Activated T-helper 1 cell treated with anti-CD3 and anti-CD28 coated beads, Interleukin-12 subunit alpha, Interleukin-12 subunit beta, Interleukin-2, Interleukin-4 antibody, amounts not matched to agents 30 ng/mL and 10 ng/mL and 1 ng/mL, durations not matched to agents 14 hours and 24 hours and 36 hours (primary cell): ENCODE data around the gene ZBTB40. TPM values are rescaled to one million over a fixed set of nuclear protein-coding genes. Genes with fewer than 3 reads are reported as not detected.

Experiments
- DNase-seq: peaks from one replicate; pipeline ENCODE4 v3.0.0; 2021; ENCODE audit warnings: low spot score
- H3K27ac Mint-ChIP-seq: one replicate; pipeline ENCODE4 v1.8.0; 2021; ENCODE audit warnings: mild to moderate bottlenecking, mixed read lengths
- H3K27me3 Mint-ChIP-seq: one replicate; pipeline ENCODE4 v1.8.0; 2022; ENCODE audit warnings: mild to moderate bottlenecking, moderate library complexity, mixed read lengths; ENCODE audit not compliant: insufficient read depth
- H3K36me3 Mint-ChIP-seq: one replicate; pipeline ENCODE4 v1.8.0; 2021; ENCODE audit warnings: low read depth, mixed read lengths
- H3K4me1 Mint-ChIP-seq: one replicate; pipeline ENCODE4 v1.8.0; 2021; ENCODE audit warnings: low read depth, mixed read lengths
- H3K4me3 Mint-ChIP-seq: one replicate; pipeline ENCODE4 v1.8.0; 2021; ENCODE audit warnings: mild to moderate bottlenecking, moderate library complexity, mixed read lengths
- H3K9me3 Mint-ChIP-seq: one replicate; pipeline ENCODE4 v1.8.0; 2021; ENCODE audit warnings: mixed read lengths
- intact Hi-C: fragments of 100-400 bp; cut with micrococcal nuclease; formaldehyde crosslinking; loops from one replicate; pipeline ENCODE4 v1.15.1; 2024
- total RNA-seq: library from RNA; stranded (reverse); gene quantifications from 2 replicates; pipeline ENCODE4 v1.2.3, GENCODE V29; 2022

ZBTB40 gene
- total RNA-seq, 1 donor from 2014 or later, result 19.5 TPM

DNA sequence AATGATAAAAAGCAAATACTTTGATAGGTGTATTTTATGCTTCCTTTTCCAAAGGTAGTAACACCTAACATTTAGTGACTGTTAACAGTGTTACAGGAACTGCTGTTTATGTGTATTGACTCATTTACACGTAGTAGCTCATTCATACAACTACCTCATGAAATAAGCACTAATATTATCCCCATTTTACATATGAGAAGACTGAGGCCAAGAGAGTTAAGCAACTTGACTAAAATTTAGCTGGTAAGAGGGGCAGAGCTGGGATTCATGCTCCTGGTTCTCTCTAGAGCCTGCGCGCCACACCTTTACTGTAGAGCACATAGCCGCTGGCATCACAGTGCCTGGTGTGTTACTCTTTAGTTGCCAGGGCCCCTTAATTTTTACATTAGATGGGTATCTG is 11.3 kb downstream of the ZBTB40 start:
- DNase-seq, result no peak
- Mint-ChIP-seq H3K27ac (no peak overlapping the region), H3K4me3 (no peak overlapping the region), H3K36me3 (peaks cover 7% of the 10 kb centered on the region), H3K9me3 (no peaks in the 10 kb centered on the region), H3K4me1 (peaks cover 8% of the 10 kb centered on the region), H3K27me3 (no peaks in the 10 kb centered on the region)
- intact Hi-C loops, result no loop called here

DNA sequence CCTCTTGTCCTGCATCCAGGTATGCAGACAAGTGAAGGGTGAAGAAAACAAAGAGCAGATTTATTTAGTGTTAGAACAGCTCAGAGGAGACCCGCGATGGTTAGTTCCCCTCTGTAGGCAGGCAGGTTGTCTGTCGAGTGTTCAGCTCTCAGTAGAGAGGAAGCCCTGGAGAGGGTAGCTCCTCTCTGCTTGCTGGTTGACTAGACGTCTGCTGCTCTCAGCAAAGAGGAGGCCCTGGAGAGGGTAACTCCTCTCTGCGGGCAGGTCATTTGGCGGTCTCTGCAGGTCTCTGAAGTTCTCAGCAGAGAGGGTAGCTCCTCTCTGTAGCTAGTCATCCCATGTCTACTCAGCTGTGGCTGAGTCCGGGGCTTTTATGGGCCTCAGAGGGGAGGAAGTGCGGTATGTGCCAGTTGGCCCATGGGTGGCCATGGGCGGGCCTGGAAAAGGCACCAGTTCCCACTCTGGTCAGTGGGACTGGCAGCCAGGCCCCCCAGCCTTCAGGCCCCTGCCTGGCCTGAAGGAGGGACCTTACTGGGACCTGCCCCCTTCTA is 13.4 kb downstream of the ZBTB40 start:
- Mint-ChIP-seq H3K36me3 (peaks cover 2% of the 10 kb centered on the region), H3K27ac (no peak overlapping the region), H3K4me1 (peaks cover 11% of the 10 kb centered on the region), H3K27me3 (no peaks in the 10 kb centered on the region), H3K4me3 (no peak overlapping the region), H3K9me3 (no peaks in the 10 kb centered on the region)
- no peak for DNase-seq
- intact Hi-C loops, result no loop called here

DNA sequence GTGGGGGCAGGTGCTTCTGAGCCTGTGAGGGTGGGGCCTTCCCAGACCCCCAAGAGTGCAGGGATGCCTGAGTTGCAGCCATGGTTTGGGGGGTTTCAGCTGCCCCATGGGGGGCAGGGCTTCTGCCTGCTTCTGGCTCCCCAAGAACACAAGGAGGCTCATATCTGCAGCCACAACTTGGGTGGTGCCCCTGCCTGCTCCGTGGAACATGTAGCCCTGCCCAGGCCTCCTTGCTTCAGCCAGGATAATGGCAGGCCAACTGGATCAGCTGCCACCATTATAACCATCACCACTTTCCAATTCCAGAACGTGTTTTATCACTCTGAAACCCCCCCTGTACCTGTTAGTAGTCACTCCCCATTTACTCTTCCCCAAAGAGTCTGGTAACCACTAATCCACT is 14.0 kb downstream of the ZBTB40 start:
- H3K27ac Mint-ChIP-seq, result no peak overlapping the region
- H3K27me3 Mint-ChIP-seq, result no peaks in the 10 kb centered on the region
- H3K4me3 Mint-ChIP-seq, result no peak overlapping the region
- intact Hi-C loops, result no loop called here
- peaks cover 2% of the 10 kb centered on the region for H3K36me3 Mint-ChIP-seq
- peaks cover 14% of the 10 kb centered on the region for H3K4me1 Mint-ChIP-seq
- DNase-seq, result no peak
- no peaks in the 10 kb centered on the region for H3K9me3 Mint-ChIP-seq

DNA sequence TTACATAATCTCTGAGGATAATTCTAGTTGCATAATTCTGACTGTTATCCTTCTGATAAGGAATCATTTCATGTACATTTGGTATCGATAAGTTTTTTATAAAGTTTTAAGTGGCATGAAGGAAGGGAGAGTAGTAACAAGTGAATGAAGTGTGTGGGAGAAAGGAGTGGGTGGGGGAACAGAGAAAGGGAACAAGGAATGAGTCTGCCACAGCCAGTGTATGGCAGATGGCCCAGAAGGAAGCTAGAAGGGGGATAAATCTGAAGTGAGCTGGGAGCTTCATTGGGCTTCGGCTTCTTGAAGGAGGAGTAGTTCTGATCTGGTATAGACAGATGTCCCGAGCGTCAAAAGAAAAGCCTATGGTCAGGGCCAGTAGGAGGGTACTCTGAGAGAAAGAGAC is 18.6 kb downstream of the ZBTB40 start:
- no peak for DNase-seq
- H3K4me1 Mint-ChIP-seq, result peaks cover 6% of the 10 kb centered on the region
- H3K27me3 Mint-ChIP-seq, result no peaks in the 10 kb centered on the region
- H3K4me3 Mint-ChIP-seq, result no peak overlapping the region
- H3K27ac Mint-ChIP-seq, result no peak overlapping the region
- peaks cover 2% of the 10 kb centered on the region for H3K36me3 Mint-ChIP-seq
- no peaks in the 10 kb centered on the region for H3K9me3 Mint-ChIP-seq
- intact Hi-C loops, result no loop called here

DNA sequence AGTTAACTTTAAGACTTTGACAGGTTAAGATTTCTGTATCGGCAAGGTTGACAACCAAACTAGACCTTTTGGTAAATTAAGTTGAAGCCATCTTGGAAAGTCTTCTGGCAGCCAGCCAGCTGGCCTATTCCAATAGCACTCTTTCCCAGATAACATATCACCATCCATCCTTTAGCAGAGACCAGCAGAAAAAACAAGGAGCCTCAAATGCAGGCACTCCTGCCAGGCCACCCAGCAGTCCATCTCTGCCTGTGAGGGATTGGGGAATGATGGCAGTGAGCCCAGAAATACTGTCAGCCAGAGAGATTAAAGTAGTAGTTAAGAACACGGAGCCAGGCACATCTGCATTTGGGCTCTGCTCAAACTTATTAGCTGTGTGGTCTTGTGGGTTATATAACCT is 19.4 kb downstream of the ZBTB40 start:
- H3K27ac Mint-ChIP-seq, result no peak overlapping the region
- H3K4me3 Mint-ChIP-seq, result no peak overlapping the region
- intact Hi-C loops, result no loop called here
- H3K36me3 Mint-ChIP-seq, result peaks cover 2% of the 10 kb centered on the region
- no peak for DNase-seq
- no peaks in the 10 kb centered on the region for H3K27me3 Mint-ChIP-seq
- peaks cover 6% of the 10 kb centered on the region for H3K4me1 Mint-ChIP-seq
- H3K9me3 Mint-ChIP-seq, result no peaks in the 10 kb centered on the region

DNA sequence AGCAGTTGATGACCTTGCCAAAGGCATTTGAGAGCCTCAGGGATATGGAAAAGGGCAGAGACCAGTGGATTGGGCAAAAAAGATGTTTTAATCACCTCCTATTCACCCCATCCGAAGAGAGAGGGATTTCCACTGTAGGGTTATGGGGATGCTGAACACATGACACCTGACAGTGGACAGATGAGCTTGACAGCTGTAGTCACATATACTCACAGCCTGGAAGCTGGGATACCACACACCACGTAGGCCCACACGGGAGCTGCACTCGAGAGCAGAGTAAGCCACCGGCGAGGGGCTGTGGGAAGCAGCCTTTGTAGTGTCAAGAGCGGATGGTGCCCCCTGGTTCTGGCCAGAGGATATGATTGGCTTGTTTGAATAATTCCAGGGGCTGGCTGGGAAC is 20.0 kb downstream of the ZBTB40 start:
- Mint-ChIP-seq H3K36me3 (peaks cover 2% of the 10 kb centered on the region), H3K4me1 (peaks cover 6% of the 10 kb centered on the region), H3K9me3 (no peaks in the 10 kb centered on the region), H3K27ac (no peak overlapping the region), H3K27me3 (no peaks in the 10 kb centered on the region), H3K4me3 (no peak overlapping the region)
- intact Hi-C loops, result no loop called here
- DNase-seq, result no peak

DNA sequence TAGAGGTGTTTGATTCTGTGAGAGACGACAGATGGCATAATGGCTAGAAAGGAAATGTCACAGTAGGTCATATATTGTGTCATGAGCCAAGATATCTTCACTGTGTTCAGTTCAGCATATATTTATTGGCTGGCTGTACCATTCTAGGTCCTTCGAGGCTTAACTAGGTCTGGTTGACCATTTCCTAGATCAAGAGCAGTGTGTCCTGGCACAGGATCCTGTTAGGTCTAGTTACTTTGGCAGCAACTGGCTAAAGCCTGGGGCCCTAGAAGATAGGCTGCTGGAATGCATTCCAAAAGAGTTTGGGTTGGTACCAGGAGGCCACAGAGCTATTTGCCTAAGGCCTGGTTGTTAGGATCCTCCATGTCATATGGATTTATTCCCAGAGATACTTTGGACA is 20.9 kb downstream of the ZBTB40 start:
- H3K4me1 Mint-ChIP-seq, result peaks cover 6% of the 10 kb centered on the region
- peaks cover 2% of the 10 kb centered on the region for H3K36me3 Mint-ChIP-seq
- intact Hi-C loops, result no loop called here
- H3K4me3 Mint-ChIP-seq, result no peak overlapping the region
- H3K27ac Mint-ChIP-seq, result no peak overlapping the region
- H3K9me3 Mint-ChIP-seq, result no peaks in the 10 kb centered on the region
- no peak for DNase-seq
- H3K27me3 Mint-ChIP-seq, result no peaks in the 10 kb centered on the region

DNA sequence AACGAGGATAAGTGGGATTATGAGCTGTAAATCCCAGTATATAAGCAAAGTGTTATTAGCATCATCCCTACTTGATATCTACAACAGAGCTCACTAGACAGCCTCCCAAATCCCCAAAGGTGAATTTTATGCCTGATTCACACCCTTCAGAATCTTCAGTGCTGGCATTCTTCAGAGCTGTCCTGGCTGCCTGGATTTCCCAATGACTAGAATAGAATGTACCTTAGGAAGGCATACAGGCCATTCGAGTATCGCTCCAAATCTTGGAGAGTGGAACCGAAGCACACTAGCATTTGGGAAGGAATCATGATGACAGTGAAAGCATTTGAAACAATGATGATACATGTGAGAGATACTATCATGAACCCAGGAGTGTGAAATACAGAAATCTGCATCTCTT is 22.3 kb downstream of the ZBTB40 start:
- Mint-ChIP-seq H3K27me3 (no peaks in the 10 kb centered on the region), H3K4me1 (peaks cover 6% of the 10 kb centered on the region), H3K36me3 (peaks cover 2% of the 10 kb centered on the region), H3K4me3 (no peak overlapping the region), H3K27ac (no peak overlapping the region), H3K9me3 (no peaks in the 10 kb centered on the region)
- DNase-seq, result no peak
- intact Hi-C loops, result no loop called here

DNA sequence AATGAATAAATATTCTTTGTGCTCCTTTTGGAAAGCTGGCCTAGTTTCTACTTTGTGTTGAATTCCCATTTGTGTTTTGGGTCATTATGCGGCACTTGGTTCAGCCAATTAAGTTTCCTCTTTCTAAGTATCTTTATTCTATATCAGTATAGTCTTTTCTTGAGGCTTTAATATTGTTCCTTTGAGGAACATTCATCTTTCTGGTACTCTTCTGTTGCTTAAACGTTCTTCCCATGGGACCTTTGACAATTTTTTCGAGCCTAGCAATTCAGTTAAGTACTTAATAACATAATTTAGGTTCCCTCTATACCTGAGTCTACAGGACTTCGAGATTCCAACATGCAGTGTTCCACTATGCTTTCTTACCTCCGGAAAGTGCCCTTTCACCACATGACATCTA is 24.9 kb downstream of the ZBTB40 start:
- Mint-ChIP-seq H3K4me3 (no peak overlapping the region), H3K27me3 (no peaks in the 10 kb centered on the region), H3K27ac (no peak overlapping the region), H3K9me3 (peaks cover 4% of the 10 kb centered on the region), H3K36me3 (peaks cover 3% of the 10 kb centered on the region), H3K4me1 (no peaks in the 10 kb centered on the region)
- intact Hi-C loops, result no loop called here
- DNase-seq, result no peak

DNA sequence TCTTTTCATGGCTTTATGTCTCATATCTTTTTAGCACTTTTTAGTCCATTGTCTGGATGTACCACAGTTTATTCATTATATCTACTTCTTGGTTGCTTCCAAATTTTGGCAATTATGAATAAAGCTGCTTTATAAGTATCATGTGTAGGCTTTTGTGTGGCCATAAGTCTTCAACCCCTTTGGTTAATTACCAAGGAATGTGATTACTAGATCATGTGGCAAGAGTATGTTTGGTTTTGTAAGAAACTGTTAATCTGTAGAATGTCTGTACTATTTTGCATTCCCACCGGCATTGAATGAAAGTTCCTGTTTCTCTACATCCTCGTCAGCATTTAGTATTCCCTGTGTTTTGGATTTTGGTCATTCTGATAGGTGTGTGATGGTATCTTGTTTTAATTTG is 31.5 kb downstream of the ZBTB40 start:
- H3K36me3 Mint-ChIP-seq, result peaks cover 5% of the 10 kb centered on the region
- H3K4me1 Mint-ChIP-seq, result peaks cover 9% of the 10 kb centered on the region
- peaks cover 26% of the 10 kb centered on the region for H3K9me3 Mint-ChIP-seq
- H3K27me3 Mint-ChIP-seq, result no peaks in the 10 kb centered on the region
- intact Hi-C loops, result no loop called here
- no peak for DNase-seq
- H3K27ac Mint-ChIP-seq, result no peak overlapping the region
- no peak overlapping the region for H3K4me3 Mint-ChIP-seq

DNA sequence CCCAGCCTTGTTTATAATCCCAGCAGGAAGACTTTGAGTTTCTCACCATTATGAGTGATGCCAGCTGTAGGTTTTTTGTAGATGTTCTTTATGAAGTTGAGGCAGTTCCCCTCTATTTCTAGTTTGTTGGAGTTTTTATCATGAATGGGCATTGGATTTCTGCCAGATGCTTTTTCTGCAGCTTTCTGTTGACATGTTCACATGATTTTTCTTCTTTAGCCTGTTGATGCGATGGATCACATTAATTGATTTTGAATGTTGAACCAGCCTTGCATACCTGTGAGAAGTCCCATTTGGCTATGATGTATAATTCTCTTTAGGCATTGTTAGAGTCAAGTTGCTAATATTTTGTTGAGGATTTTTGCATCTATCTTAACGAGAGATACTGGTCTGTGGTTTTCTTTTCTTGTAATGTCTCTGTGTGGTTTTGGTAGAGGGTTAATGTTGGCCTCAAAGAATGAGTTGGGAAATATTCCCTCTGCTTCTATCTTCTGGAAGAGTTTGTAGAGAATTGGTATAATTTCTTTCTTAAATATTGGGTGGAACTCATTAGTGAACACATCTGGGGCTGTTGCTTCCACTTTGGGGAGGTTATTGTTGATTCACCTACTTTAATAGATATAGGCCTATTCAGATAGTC is 33.2 kb downstream of the ZBTB40 start:
- Mint-ChIP-seq H3K4me3 (no peak overlapping the region), H3K27me3 (no peaks in the 10 kb centered on the region), H3K36me3 (peaks cover 5% of the 10 kb centered on the region), H3K9me3 (peaks cover 23% of the 10 kb centered on the region), H3K27ac (no peak overlapping the region), H3K4me1 (peaks cover 9% of the 10 kb centered on the region)
- no peak for DNase-seq
- intact Hi-C loops, result no loop called here

DNA sequence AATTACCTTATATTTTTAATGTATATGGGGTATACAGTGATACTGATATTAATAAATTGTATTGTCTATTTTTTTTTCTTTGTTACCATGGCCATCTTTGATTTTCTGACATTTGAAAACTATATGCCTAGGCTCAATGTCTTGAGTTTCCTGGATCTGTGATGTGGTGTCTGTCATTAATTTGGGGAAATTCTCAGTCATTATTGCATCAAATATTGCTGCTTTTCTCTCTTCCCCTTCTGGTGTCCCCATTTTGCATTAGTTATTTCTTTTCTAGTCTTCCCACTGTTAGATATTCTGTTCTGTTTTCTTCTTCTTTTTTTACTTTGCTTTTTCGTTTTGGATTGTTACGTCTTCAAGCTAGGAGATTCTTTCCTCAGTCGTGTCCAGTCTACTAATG is 33.8 kb downstream of the ZBTB40 start:
- DNase-seq, result no peak
- Mint-ChIP-seq H3K27ac (no peak overlapping the region), H3K36me3 (peaks cover 5% of the 10 kb centered on the region), H3K4me3 (no peak overlapping the region), H3K4me1 (peaks cover 9% of the 10 kb centered on the region), H3K27me3 (no peaks in the 10 kb centered on the region), H3K9me3 (peaks cover 23% of the 10 kb centered on the region)
- intact Hi-C loops, result no loop called here

DNA sequence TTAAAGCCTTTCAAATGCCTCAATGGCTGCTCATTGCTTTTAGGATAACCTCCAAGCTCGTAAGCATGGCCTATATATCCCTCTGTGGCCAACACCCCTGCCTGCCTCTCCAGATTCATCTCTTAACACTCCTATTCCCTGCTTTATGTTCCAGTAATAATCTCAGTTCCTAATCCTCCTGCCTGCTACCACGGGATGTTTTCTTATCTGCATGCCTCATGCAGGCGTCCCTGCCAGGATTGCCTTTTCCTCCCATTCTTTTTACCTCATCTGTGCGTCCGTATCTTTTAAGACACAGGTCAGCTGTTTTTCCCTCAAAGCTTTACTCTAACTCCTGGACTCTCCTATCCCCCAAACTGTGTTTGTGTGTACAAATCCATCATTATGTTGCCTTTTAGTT is 36.1 kb downstream of the ZBTB40 start:
- peaks cover 23% of the 10 kb centered on the region for H3K9me3 Mint-ChIP-seq
- H3K27me3 Mint-ChIP-seq, result no peaks in the 10 kb centered on the region
- intact Hi-C loops, result no loop called here
- no peak overlapping the region for H3K4me3 Mint-ChIP-seq
- no peak for DNase-seq
- H3K27ac Mint-ChIP-seq, result no peak overlapping the region
- peaks cover 9% of the 10 kb centered on the region for H3K4me1 Mint-ChIP-seq
- peaks cover under 1% of the 10 kb centered on the region for H3K36me3 Mint-ChIP-seq

DNA sequence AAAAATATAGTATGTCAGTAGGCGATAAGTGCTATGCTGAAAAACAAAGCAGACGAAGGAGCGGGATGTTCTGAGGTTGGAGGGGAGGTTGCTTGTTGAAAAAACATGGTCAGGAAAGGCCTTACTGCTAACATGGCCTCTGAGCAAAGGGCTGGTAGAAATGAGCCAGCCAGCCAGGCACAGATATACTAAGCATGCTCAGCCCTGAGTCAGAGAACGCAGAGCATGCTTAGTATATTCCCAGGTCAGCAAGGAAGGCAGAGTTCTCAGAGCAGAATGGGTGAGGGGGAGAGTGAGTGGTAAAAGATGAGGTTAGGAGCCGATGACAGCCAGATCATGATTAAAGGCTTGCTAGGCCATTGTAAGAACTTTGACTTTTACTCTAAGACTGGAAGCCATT is 36.7 kb downstream of the ZBTB40 start:
- Mint-ChIP-seq H3K4me1 (peaks cover 9% of the 10 kb centered on the region), H3K36me3 (peaks cover 2% of the 10 kb centered on the region), H3K9me3 (peaks cover 18% of the 10 kb centered on the region), H3K27ac (no peak overlapping the region), H3K4me3 (no peak overlapping the region), H3K27me3 (no peaks in the 10 kb centered on the region)
- no peak for DNase-seq
- intact Hi-C loops, result no loop called here
